Measurements from ENCODE around the gene ENG.

The ENG gene

DNA sequence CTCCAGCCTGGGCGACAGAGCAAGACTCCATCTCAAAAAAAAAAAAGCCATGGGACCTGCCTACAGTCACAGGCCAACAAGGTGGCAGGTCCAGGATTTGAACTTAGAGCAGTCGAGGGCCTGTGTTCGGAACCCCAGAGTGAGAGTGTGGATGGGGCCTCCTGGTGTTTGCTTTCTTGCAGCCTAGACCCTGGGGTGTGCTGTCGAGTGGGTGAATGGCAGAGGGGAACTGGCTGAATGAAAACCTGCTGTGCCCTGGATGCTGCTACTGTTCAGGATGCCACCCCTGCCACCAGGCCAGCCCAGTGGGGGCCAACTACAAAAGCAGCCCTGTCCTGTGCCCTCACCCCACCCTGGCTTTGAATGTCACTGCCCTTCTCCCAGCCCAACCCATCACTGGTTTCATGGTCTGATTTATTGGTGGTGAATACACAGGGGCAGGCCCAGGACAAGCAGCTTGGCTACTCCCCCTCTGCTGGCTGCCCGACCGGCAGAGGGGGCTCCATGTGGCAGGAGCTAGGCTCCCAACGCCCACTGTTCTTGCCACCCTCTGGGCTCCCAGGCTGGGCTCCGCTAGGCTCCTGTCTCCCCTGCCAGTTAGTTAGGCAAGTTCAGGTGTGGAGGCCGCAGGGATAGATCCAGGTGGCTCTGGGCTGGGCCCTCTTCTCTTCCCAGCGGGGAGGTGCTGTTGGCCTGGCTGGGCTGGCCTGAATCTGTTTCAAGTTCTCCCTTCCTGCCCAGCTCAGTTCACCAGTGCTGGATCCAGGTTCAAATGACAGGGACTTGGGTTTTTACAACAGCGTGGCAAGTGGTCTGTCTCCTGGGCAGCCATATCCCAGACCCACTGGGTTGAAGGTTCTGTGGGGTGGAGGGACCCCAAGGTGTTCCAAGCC, 39.6 kb downstream of the ENG start:
- ChIA-PET POLR2A (ENCODE audit: low non-redundant PET) (no interaction called here), CTCF (interaction anchor here (0.5 kb wide), 1 partner anchor 147 kb away, joined by 3 read pairs; no protein-coding TSS in a partner anchor)
- DNase-seq (ENCODE audit: low spot score), result no peak
- TF ChIP-seq, protein P1, sequence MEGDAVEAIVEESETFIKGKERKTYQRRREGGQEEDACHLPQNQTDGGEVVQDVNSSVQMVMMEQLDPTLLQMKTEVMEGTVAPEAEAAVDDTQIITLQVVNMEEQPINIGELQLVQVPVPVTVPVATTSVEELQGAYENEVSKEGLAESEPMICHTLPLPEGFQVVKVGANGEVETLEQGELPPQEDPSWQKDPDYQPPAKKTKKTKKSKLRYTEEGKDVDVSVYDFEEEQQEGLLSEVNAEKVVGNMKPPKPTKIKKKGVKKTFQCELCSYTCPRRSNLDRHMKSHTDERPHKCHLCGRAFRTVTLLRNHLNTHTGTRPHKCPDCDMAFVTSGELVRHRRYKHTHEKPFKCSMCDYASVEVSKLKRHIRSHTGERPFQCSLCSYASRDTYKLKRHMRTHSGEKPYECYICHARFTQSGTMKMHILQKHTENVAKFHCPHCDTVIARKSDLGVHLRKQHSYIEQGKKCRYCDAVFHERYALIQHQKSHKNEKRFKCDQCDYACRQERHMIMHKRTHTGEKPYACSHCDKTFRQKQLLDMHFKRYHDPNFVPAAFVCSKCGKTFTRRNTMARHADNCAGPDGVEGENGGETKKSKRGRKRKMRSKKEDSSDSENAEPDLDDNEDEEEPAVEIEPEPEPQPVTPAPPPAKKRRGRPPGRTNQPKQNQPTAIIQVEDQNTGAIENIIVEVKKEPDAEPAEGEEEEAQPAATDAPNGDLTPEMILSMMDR (conservative IDR thresholded peaks at IDR 0.05; ENCODE audit: low read depth), result no peak
- peak overlapping the region; percentile 68 for H3K27ac ChIP-seq

DNA sequence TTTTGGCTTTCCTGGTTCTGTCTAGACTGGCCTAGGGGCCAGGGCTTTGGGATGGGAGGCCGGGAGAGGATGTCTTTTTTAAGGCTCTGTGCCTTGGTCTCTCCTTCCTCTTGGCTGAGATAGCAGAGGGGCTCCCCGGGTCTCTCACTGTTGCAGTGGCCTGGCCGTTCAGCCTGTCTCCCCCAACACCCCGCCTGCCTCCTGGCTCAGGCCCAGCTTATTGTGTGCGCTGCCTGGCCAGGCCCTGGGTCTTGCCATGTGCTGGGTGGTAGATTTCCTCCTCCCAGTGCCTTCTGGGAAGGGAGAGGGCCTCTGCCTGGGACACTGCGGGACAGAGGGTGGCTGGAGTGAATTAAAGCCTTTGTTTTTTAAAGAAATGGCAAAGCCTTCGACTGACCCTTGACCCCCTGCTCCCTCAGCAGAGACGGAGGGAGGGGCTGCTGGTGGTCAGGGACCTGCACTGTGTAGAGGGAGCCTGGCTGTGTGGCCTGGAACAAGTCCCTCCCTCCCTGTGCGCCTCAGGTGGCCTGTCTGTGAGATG, 40.7 kb downstream of the ENG start:
- CTCF ChIA-PET, result no interaction called here
- no peak for DNase-seq (ENCODE audit: low spot score)
- POLR2A ChIA-PET (ENCODE audit: low non-redundant PET), result interaction anchor here (0.6 kb wide), 1 partner anchor 21 kb away, joined by 9 read pairs; no protein-coding TSS in a partner anchor
- peak overlapping the region; percentile 68 for H3K27ac ChIP-seq
- TF ChIP-seq, protein P1 (conservative IDR thresholded peaks at IDR 0.05; ENCODE audit: low read depth), result no peak

DNA sequence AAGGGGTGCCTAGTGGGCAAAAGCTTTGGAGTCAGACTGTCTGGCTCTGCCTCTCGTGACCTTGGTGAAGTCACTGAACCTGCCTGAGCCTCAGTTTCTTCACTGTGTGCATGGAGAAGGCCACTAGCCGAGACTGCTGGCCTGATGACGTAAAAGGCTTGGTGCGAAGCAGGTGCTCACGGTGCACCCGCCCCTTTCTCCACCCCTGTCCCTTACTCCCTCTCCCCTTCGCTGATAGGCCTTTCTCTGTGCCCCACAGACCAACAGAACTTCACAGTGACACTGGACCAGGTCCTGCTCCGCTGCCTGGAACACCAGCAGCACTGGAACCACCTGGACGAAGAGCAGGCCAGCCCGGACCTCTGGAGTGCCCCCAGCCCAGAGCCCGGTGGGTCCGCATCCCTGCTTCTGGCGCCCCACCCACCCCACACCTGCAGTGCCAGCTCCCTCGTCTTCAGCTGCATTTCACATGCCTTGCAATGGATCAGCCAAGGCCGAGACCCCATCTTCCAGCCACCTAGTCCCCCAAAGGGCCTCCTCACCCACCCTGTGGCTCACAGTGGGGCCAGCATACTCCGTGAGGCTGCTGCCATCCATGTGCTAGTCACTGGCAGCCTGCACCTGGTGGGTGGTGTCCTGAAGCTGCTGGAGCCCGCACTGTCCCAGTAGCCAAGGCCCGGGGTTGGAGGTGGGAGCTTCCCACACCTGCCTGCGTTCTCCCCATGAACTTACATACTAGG, 41.4 kb downstream of the ENG start:
- H3K27ac ChIP-seq, result peak overlapping the region; percentile 68
- ChIA-PET POLR2A (ENCODE audit: low non-redundant PET) (interaction anchor here (0.6 to 1.1 kb wide), 2 partner anchors 10 to 20 kb away, joined by 4 to 9 read pairs; partner anchors contain the start of gene FPGS), CTCF (interaction anchor here (0.6 to 0.8 kb wide), 2 partner anchors 344 to 852 kb away, joined by 3 read pairs; no protein-coding TSS in a partner anchor)
- no peak for DNase-seq (ENCODE audit: low spot score)
- TF ChIP-seq, protein P1 (conservative IDR thresholded peaks at IDR 0.05; ENCODE audit: low read depth), result no peak

DNA sequence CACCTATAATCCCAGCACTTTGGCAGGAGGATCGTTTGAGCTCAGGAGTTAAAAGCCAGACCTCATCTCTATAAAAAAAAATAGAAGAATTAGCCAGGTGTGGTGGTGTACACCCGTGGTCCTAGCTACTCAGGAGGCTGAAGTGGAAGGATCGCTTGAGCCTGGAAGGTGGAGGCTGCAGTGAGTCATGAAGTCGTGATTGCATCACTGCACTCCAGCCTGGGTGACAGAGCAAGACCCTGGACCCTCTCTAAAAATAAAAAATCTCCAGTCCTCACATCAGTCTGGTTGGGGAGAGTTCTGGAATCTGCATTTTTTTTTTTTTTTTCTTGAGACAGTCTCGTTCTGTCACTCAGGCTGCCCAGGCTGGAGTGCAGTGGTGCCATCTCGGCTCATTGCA, 42.4 kb downstream of the ENG start:
- H3K27ac ChIP-seq, result peak overlapping the region; percentile 68
- CTCF ChIA-PET, result no interaction called here
- POLR2A ChIA-PET (ENCODE audit: low non-redundant PET), result interaction anchor here (0.5 to 1.1 kb wide), 3 partner anchors 9 to 70 kb away, joined by 3 to 7 read pairs (median 4); partner anchors contain the start of gene FPGS
- no peak for DNase-seq (ENCODE audit: low spot score)
- TF ChIP-seq, protein P1 (conservative IDR thresholded peaks at IDR 0.05; ENCODE audit: low read depth), result no peak

DNA sequence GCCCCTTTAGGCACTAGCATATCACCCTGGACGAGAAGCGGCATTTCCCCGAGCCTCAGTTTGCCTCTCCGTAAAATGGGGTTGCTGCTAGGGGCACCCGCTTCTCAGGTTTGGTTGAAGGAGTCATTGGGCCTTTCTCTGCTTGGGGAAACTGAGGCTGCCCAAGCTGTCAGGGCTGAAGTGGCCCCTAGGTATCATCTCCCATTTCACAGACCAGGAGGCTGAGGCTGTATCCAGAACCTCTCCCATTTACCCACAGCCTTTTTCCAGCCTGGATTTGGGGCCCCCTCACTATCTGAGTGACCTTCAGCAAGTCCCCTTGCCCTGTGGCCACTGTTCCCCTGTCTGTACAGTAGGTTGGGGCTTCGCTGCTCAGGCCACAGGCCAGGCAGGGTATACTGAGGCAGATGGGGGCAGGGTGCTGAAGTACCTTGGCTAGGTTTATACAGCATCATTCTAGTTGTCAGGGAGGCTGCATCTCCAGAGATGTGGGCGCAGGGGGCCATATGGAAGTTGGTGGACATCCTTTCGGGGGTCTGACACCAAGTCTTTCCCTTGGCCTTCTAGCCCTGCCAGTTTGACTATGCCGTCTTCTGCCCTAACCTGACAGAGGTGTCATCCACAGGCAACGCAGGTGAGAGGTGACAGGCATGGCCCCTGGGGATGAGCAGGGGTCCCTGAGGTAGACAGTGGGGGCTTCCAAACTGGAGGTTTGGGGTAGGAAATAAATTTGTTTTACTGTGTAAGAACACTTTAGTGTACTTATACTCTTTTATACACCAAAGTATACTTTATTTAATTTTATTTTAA, 43.9 kb downstream of the ENG start:
- CTCF ChIA-PET, result interaction anchor here (0.6 kb wide), 2 partner anchors 21 to 145 kb away, joined by 3 to 4 read pairs; no protein-coding TSS in a partner anchor
- POLR2A ChIA-PET (ENCODE audit: low non-redundant PET), result interaction anchor here (0.6 kb wide), 1 partner anchor 92 kb away, joined by 6 read pairs; no protein-coding TSS in a partner anchor
- TF ChIP-seq, protein P1 (conservative IDR thresholded peaks at IDR 0.05; ENCODE audit: low read depth), result no peak
- DNase-seq (ENCODE audit: low spot score), result no peak
- peak overlapping the region; percentile 68 for H3K27ac ChIP-seq
